HEK293 (cell line): Measurements from ENCODE around the gene PCDH9.

Source experiments
- CTCF ChIP-seq: fragments of 450-650 bp; formaldehyde crosslinking; IDR thresholded peaks from 2 replicates; pipeline ENCODE4 v1.5.1; 2016; ENCODE audit warnings: missing biosample characterization, missing genetic modification characterization
- SETDB1 ChIP-seq: IDR thresholded peaks from one replicate; pipeline ENCODE4 v1.6.1; 2017; ENCODE audit warnings: mild to moderate bottlenecking, low read length, moderate library complexity, mixed read lengths; ENCODE audit not compliant: insufficient read length
- TRIM28 ChIP-seq: IDR thresholded peaks from 2 replicates; pipeline ENCODE4 v1.6.1; 2011; ENCODE audit warnings: low read length, control low read depth, borderline replicate concordance
- TSHZ1 ChIP-seq: fragments of 450-650 bp; formaldehyde crosslinking; IDR thresholded peaks from 2 replicates; pipeline ENCODE4 v1.5.1; 2016; ENCODE audit warnings: missing biosample characterization, missing genetic modification characterization, borderline replicate concordance
- ZBTB7A ChIP-seq: fragments of 450-650 bp; formaldehyde crosslinking; IDR thresholded peaks from 2 replicates; pipeline ENCODE4 v1.5.1; 2016; ENCODE audit warnings: low read depth, missing biosample characterization, missing genetic modification characterization
- ZNF174 ChIP-seq: fragments of 450-650 bp; formaldehyde crosslinking; IDR thresholded peaks from 2 replicates; pipeline ENCODE4 v1.5.0; 2017; ENCODE audit warnings: missing biosample characterization, mild to moderate bottlenecking, missing genetic modification characterization
- ZNF274 ChIP-seq, 2 experiments: fragments of 200-500 bp in 1 of 2; fragments of 450-650 bp in 1 of 2; sonication (Bioruptor generic) in 1 of 2; formaldehyde crosslinking in 1 of 2; IDR thresholded peaks; 2 replicates each; pipeline versions ENCODE4 v1.5.1 to v1.6.1; 2014 to 2016; ENCODE audit warnings: borderline replicate concordance in 1 of 2, inconsistent platforms in 1 of 2, low read length in 1 of 2, missing biosample characterization in 1 of 2, missing genetic modification characterization in 1 of 2

GRCh38 chr13:67076378-67076777 is 153.8 kb downstream of the PCDH9 start:
- TF ChIP-seq ZNF274 (IDR thresholded peaks at IDR 0.05; ENCODE audit: low read length) (no peak), ZNF274 (tag by site-specific recombination; IDR thresholded peaks at IDR 0.05; ENCODE audit: borderline replicate concordance) (no peak), TSHZ1 (no peak), TRIM28 (no peak), CTCF (no peak), SETDB1 (no peak), ZNF174 (tag by site-specific recombination) (no peak), ZBTB7A (tag by site-specific recombination) (no peak)
